Endothelial cell of umbilical vein (primary cell): ENCODE results near the gene CADPS. TPM values are rescaled to one million over a fixed set of nuclear protein-coding genes. Genes with fewer than 3 reads are reported as not detected.

Experiments used
- BruUV-seq: library from RNA; stranded (reverse); fragments of 400-500 nt; replicated peaks from 2 replicates; lab custom pipeline; 2021; lab: Mats Ljungman, UMichigan
- CTCF ChIA-PET: fragments of 300-600, 350-600 bp; sonication (Branson Sonifier 250); formaldehyde crosslinking; loops from one replicate; lab custom pipeline; 2021; ENCODE audit warnings: antibody characterized with exemption, inconsistent platforms; lab: Charles Lee
- POLR2A ChIA-PET: fragments of 300-600, 350-600 bp; sonication (Branson Sonifier 250); formaldehyde crosslinking; loops from one replicate; lab custom pipeline; 2021; ENCODE audit warnings: antibody characterized with exemption, inconsistent platforms; lab: Charles Lee
- DNase-seq: peaks from one replicate; pipeline ENCODE4 v3.0.0-alpha.2; 2011; ENCODE audit warnings: low read depth, low spot score
- FAIRE-seq: peaks from 2 replicates; lab custom pipeline; 2011; peaks lifted over from hg19 to GRCh38; lab: Jason Lieb, UNC
- H2AFZ ChIP-seq: 2 replicates; pipeline ENCODE4 v1.6.0; 2012; ENCODE audit warnings: low read depth, low read length, control low read depth, inconsistent platforms
- H3K27ac ChIP-seq: 2 replicates; pipeline ENCODE4 v1.5.1; 2011; ENCODE audit warnings: low read depth, mild to moderate bottlenecking, control low read depth, low read length, moderate library complexity; ENCODE audit not compliant: insufficient read depth
- H3K27me3 ChIP-seq, 2 experiments: 2 replicates each; pipeline versions ENCODE4 v1.6.0 to v1.6.1; 2011; ENCODE audit warnings: low read length in 2 of 2, mixed read lengths in 1 of 2; ENCODE audit not compliant: control insufficient read depth in 2 of 2, insufficient read depth in 2 of 2
- H3K36me3 ChIP-seq, 2 experiments: 2 replicates in 1 of 2; 3 replicates in 1 of 2; pipeline ENCODE4 v1.5.1; 2011; ENCODE audit warnings: low read length in 2 of 2, mild to moderate bottlenecking in 1 of 2, moderate library complexity in 1 of 2; ENCODE audit not compliant: control insufficient read depth in 2 of 2, insufficient read depth in 2 of 2; ENCODE audit errors: extremely low read depth in 1 of 2
- H3K4me1 ChIP-seq: 3 replicates; pipeline ENCODE4 v1.5.1; 2011; ENCODE audit warnings: mild to moderate bottlenecking, low read length; ENCODE audit not compliant: control insufficient read depth, insufficient read depth; ENCODE audit errors: extremely low read depth
- H3K4me2 ChIP-seq: 2 replicates; pipeline ENCODE4 v1.6.1; 2011; ENCODE audit warnings: low read length, control low read depth, mixed read lengths; ENCODE audit not compliant: insufficient read depth
- H3K4me3 ChIP-seq, 3 experiments: fragments of 200-600 bp in 1 of 3; sonication (generic), shearing (Covaris generic) in 1 of 3; replicated peaks in 1 of 3; 2 replicates each; pipeline ENCODE4 v1.5.1; 2011 to 2016; ENCODE audit warnings: control low read depth in 3 of 3, low read length in 3 of 3, mild to moderate bottlenecking in 2 of 3, inconsistent platforms in 1 of 3, low read depth in 1 of 3, moderate library complexity in 1 of 3; ENCODE audit not compliant: insufficient read depth in 1 of 3
- H3K79me2 ChIP-seq: 2 replicates; pipeline ENCODE4 v1.6.0; 2012; ENCODE audit warnings: low read length, inconsistent platforms; ENCODE audit not compliant: control insufficient read depth, insufficient read depth
- H3K9ac ChIP-seq: replicated peaks from 2 replicates; pipeline ENCODE3; 2011; ENCODE audit warnings: low read length, control low read depth; ENCODE audit not compliant: insufficient read depth; ENCODE audit errors: extremely low read depth
- H3K9me1 ChIP-seq: replicated peaks from 3 replicates; pipeline ENCODE4 v1.6.0; 2011; ENCODE audit warnings: mild to moderate bottlenecking, low read length; ENCODE audit not compliant: control insufficient read depth, insufficient read depth; ENCODE audit errors: extremely low read depth
- H3K9me3 ChIP-seq: replicated peaks from 2 replicates; pipeline ENCODE4 v1.5.1; 2012; ENCODE audit warnings: low read length, inconsistent platforms; ENCODE audit not compliant: control insufficient read depth, insufficient read depth
- H4K20me1 ChIP-seq: replicated peaks from 2 replicates; pipeline ENCODE3; 2011; ENCODE audit warnings: mild to moderate bottlenecking, low read length; ENCODE audit not compliant: control insufficient read depth, insufficient read depth; ENCODE audit errors: extremely low read depth
- CTCF ChIP-seq, 2 donors: IDR thresholded peaks; 1 replicate in 1 of 2; 2 replicates in 1 of 2; pipeline ENCODE4 v1.5.1; 2011; ENCODE audit warnings: low read length in 2 of 2, mild to moderate bottlenecking in 2 of 2, moderate library complexity in 2 of 2, control low read depth in 1 of 2, inconsistent platforms in 1 of 2, low read depth in 1 of 2; ENCODE audit not compliant: insufficient read depth in 1 of 2; ENCODE audit errors: extremely low read depth in 1 of 2
- EZH2 ChIP-seq: IDR thresholded peaks from 2 replicates; pipeline ENCODE4 v1.6.1; 2012; ENCODE audit warnings: borderline replicate concordance, low read depth, mild to moderate bottlenecking, moderate library complexity, low read length, inconsistent platforms; ENCODE audit not compliant: severe bottlenecking
- FOS ChIP-seq: IDR thresholded peaks from 2 replicates; pipeline ENCODE4 v1.6.1; 2011; ENCODE audit warnings: mild to moderate bottlenecking, low read length, moderate library complexity, borderline replicate concordance; ENCODE audit not compliant: insufficient read depth
- GATA2 ChIP-seq: IDR thresholded peaks from 2 replicates; pipeline ENCODE4 v1.7.0; 2011; ENCODE audit warnings: low read depth, mild to moderate bottlenecking, moderate library complexity, mixed read lengths, low read length; ENCODE audit not compliant: insufficient read length, insufficient read depth
- JUN ChIP-seq: IDR thresholded peaks from 2 replicates; pipeline ENCODE4 v1.6.1; 2011; ENCODE audit warnings: borderline replicate concordance, low read depth; ENCODE audit not compliant: insufficient read length, insufficient read depth
- MAX ChIP-seq: IDR thresholded peaks from 2 replicates; pipeline ENCODE4 v1.6.1; 2011; ENCODE audit not compliant: insufficient read depth, insufficient read length
- MYC ChIP-seq: IDR thresholded peaks from one replicate; pipeline ENCODE4 v1.6.1; 2011; ENCODE audit warnings: mild to moderate bottlenecking, low read depth, low read length
- POLR2A ChIP-seq: IDR thresholded peaks from 2 replicates; pipeline ENCODE4 v1.6.1; 2012; ENCODE audit warnings: low read depth, mild to moderate bottlenecking, control low read depth, low read length
- POLR2AphosphoS5 ChIP-seq: IDR thresholded peaks from 2 replicates; pipeline ENCODE4 v1.6.1; 2012; ENCODE audit warnings: low read depth, mild to moderate bottlenecking, control low read depth, low read length, moderate library complexity; ENCODE audit not compliant: insufficient read depth
- dilution Hi-C: fragments of 300-500 bp; cut with MboI; formaldehyde crosslinking; loops from one replicate; pipeline ENCODE4 v1.15.0; 2019; ENCODE audit warnings: low sequenced_read_pairs; ENCODE audit not compliant: extremely low pct_ligation_motif_present
- intact Hi-C: fragments of 100-400 bp; cut with micrococcal nuclease; formaldehyde crosslinking; loops from one replicate; pipeline ENCODE4 v1.10.0; 2022
- polyA plus RNA-seq, 4 experiments: library from polyadenylated mRNA; depleted of rRNA in 3 of 4; stranded (reverse) in 3 of 4; unstranded in 1 of 4; fragments of >200 nt; gene quantifications; 2 replicates each; pipeline versions ENCODE4 v1.2.1 to v1.2.3, GENCODE V29; 2011 to 2012; ENCODE audit warnings: missing spikeins in 1 of 4
- total RNA-seq: library from RNA; stranded (reverse); gene quantifications from 2 replicates; pipeline ENCODE4 v1.2.3, GENCODE V29; 2021

CADPS gene
- total and polyA plus RNA-seq, 2 donors (not counting 3 experiments of a cell fraction or from before 2014, with no cell fraction given): not detected

DNA sequence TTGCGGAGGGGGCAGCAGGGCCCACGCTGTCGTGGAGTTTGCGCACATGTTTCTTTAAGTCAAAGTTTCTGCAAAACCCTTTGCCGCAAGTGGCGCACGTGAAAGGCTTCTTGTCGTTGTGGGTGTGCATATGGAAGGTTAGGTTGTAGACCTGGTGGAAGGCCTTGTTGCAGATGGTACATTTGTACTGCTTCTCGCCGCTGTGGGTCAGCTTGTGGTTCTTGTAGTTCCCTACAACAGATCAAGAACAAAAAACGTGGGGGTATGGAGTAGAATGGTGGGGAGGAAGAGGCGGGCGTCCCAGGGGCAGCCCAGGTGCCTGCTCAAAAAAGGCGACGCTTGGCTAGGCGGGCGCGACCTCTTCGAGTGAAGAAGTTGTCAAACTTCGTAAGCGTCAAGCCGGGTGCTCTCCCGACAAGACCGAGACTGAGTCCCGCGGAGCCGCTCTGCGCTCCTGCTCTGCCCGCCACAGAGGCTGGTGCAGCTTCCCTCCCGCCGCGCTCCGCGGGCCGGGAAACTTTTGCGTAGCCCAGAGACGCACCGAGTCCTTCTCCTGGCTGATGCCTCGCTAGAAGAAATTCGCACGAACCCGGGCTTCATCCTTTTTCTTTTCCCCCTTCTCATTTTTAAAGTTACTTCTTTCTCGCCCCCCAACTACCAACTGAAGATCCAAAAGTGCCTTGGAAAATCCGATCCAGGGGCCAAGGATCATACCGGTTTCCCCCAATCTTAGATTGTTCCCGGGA is 504.9 kb downstream of the CADPS start:
- H3K9ac ChIP-seq: no peak overlapping the region
- no peak overlapping the region for H3K4me2 ChIP-seq
- H3K36me3 ChIP-seq: no peaks in the 10 kb centered on the region
- H3K4me1 ChIP-seq: no peaks in the 10 kb centered on the region
- H3K4me3 ChIP-seq: no peak overlapping the region
- no peaks in the 10 kb centered on the region for H3K9me3 ChIP-seq
- POLR2A ChIA-PET: no interaction called here
- no peak for TF ChIP-seq MYC
- no peak for TF ChIP-seq MAX
- TF ChIP-seq GATA2: no peak
- TF ChIP-seq EZH2: peak; percentile 88
- TF ChIP-seq FOS: no peak
- no peaks in the 10 kb centered on the region for H4K20me1 ChIP-seq
- no TSS peak for BruUV-seq
- H3K27me3 ChIP-seq: peaks cover 87 to 99% of the 10 kb centered on the region in 2 experiments
- no peaks in the 10 kb centered on the region for H3K79me2 ChIP-seq
- H2AFZ ChIP-seq: no peak overlapping the region
- no peak for FAIRE-seq
- dilution Hi-C loops (no loop called here), intact Hi-C loops (no loop called here)
- no peak overlapping the region for H3K27ac ChIP-seq
- CTCF ChIA-PET: no interaction called here
- DNase-seq: no peak
- H3K9me1 ChIP-seq: no peaks in the 10 kb centered on the region

GRCh38 chr3:62369476-62369743 is 505.8 kb downstream of the CADPS start:
- H3K79me2 ChIP-seq: no peaks in the 10 kb centered on the region
- no peaks in the 10 kb centered on the region for H3K36me3 ChIP-seq
- H3K9me3 ChIP-seq: no peaks in the 10 kb centered on the region
- TF ChIP-seq POLR2AphosphoS5 (no peak), JUN (no peak), MAX (no peak), GATA2 (no peak), POLR2A (no peak), CTCF (IDR thresholded peaks at IDR 0.05; ENCODE audit: extremely low read depth in 1 of 2, insufficient read depth in 1 of 2, low read depth in 1 of 2, low read length in 2 of 2) (no peak), MYC (no peak), EZH2 (no peak), FOS (no peak)
- H2AFZ ChIP-seq: no peak overlapping the region
- H3K4me3 ChIP-seq: no peak overlapping the region
- intact Hi-C loops: no loop called here
- no peak for FAIRE-seq
- DNase-seq: no peak
- H3K4me2 ChIP-seq: no peak overlapping the region
- ChIA-PET CTCF (no interaction called here), POLR2A (no interaction called here)
- H3K4me1 ChIP-seq: no peaks in the 10 kb centered on the region
- no peaks in the 10 kb centered on the region for H3K9me1 ChIP-seq
- no peak overlapping the region for H3K9ac ChIP-seq
- H3K27ac ChIP-seq: no peak overlapping the region
- BruUV-seq: no TSS peak
- H4K20me1 ChIP-seq: no peaks in the 10 kb centered on the region
- peaks cover 85 to 99% of the 10 kb centered on the region in 2 experiments for H3K27me3 ChIP-seq
- dilution Hi-C loops: no loop called here
